WTC11 (cell line): ENCODE results near the gene CSHL1. TPM values are rescaled to one million over a fixed set of nuclear protein-coding genes. Genes with fewer than 3 reads are reported as not detected.

Experiments
- ATAC-seq: fragments of 200-7000 bp; cut with Tn5 transposase; 2 replicates; pipeline ENCODE4 v1.10.0; 2021; ENCODE audit warnings: mild to moderate bottlenecking, moderate library complexity
- CTCF ChIA-PET: fragments of 300-600 bp; sonication (Branson Sonifier 250); formaldehyde crosslinking; loops from one replicate; lab custom pipeline; 2021; ENCODE audit warnings: antibody characterized with exemption; lab: Charles Lee
- POLR2A ChIA-PET: fragments of 350-600 bp; sonication (Branson Sonifier 250); formaldehyde crosslinking; loops from one replicate; lab custom pipeline; 2021; ENCODE audit warnings: antibody characterized with exemption; lab: Charles Lee
- DNase-seq: peaks from one replicate; pipeline ENCODE4 v3.0.0; 2021; ENCODE audit warnings: low spot score
- H3K27ac Mint-ChIP-seq: 2 replicates; pipeline ENCODE4 v1.8.0; 2021; ENCODE audit warnings: mixed read lengths
- H3K27me3 Mint-ChIP-seq: 2 replicates; pipeline ENCODE4 v1.8.0; 2021; ENCODE audit warnings: low read depth, mild to moderate bottlenecking, moderate library complexity, mixed read lengths
- H3K36me3 Mint-ChIP-seq: 2 replicates; pipeline ENCODE4 v1.8.0; 2021; ENCODE audit warnings: mixed read lengths
- H3K4me1 Mint-ChIP-seq: 2 replicates; pipeline ENCODE4 v1.8.0; 2022; ENCODE audit warnings: mixed read lengths
- H3K4me3 Mint-ChIP-seq: 2 replicates; pipeline ENCODE4 v1.8.0; 2021; ENCODE audit warnings: mild to moderate bottlenecking, moderate library complexity, mixed read lengths
- H3K9me3 Mint-ChIP-seq: 2 replicates; pipeline ENCODE4 v1.8.0; 2021; ENCODE audit warnings: mixed read lengths
- CREB1 ChIP-seq: sonication (generic); formaldehyde crosslinking; IDR thresholded peaks from 2 replicates; pipeline ENCODE4 v1.8.0; 2023; ENCODE audit warnings: mild to moderate bottlenecking, missing genetic modification reagents
- EMX1 ChIP-seq: fragments of 250-450 bp; sonication (Bioruptor Pico); IDR thresholded peaks from 2 replicates; pipeline ENCODE4 v1.8.0; 2021; ENCODE audit warnings: mild to moderate bottlenecking
- GRHL2 ChIP-seq: fragments of 250-450 bp; sonication (Bioruptor Pico); IDR thresholded peaks from 2 replicates; pipeline ENCODE4 v1.8.0; 2022; ENCODE audit warnings: mild to moderate bottlenecking, moderate library complexity; ENCODE audit not compliant: insufficient replicate concordance, severe bottlenecking
- IRF2 ChIP-seq: sonication (generic); formaldehyde crosslinking; IDR thresholded peaks from 2 replicates; pipeline ENCODE4 v1.8.0; 2022; ENCODE audit warnings: low read depth, missing genetic modification reagents, borderline replicate concordance
- JAZF1 ChIP-seq: fragments of 250-450 bp; sonication (Bioruptor Pico); IDR thresholded peaks from 2 replicates; pipeline ENCODE4 v1.9.0; 2021; ENCODE audit warnings: moderate library complexity, mild to moderate bottlenecking, inconsistent platforms
- NFATC4 ChIP-seq: fragments of 250-450 bp; sonication (Bioruptor Pico); IDR thresholded peaks from 2 replicates; pipeline ENCODE4 v1.9.0; 2021; ENCODE audit warnings: mild to moderate bottlenecking
- NFYB ChIP-seq: sonication (generic); formaldehyde crosslinking; conservative IDR thresholded peaks from 2 replicates; pipeline ENCODE4 v1.8.0; 2022; ENCODE audit warnings: low read depth, missing genetic modification reagents
- OVOL2 ChIP-seq: fragments of 250-450 bp; sonication (Bioruptor Pico); IDR thresholded peaks from 2 replicates; pipeline ENCODE4 v1.9.0; 2021; ENCODE audit warnings: mild to moderate bottlenecking, borderline replicate concordance
- SMAD3 ChIP-seq: sonication (generic); formaldehyde crosslinking; IDR thresholded peaks from 2 replicates; pipeline ENCODE4 v1.8.0; 2022; ENCODE audit warnings: missing genetic modification reagents, mild to moderate bottlenecking, borderline replicate concordance
- SMAD4 ChIP-seq: sonication (generic); formaldehyde crosslinking; IDR thresholded peaks from 2 replicates; pipeline ENCODE4 v1.8.0; 2022; ENCODE audit warnings: mild to moderate bottlenecking, missing genetic modification reagents
- TCF7 ChIP-seq: sonication (generic); formaldehyde crosslinking; IDR thresholded peaks from 2 replicates; pipeline ENCODE4 v1.8.0; 2022; ENCODE audit warnings: mild to moderate bottlenecking, low read depth, missing genetic modification reagents, moderate library complexity
- ZBTB21 ChIP-seq: sonication (generic); formaldehyde crosslinking; IDR thresholded peaks from 2 replicates; pipeline ENCODE4 v1.8.1; 2023; ENCODE audit warnings: mild to moderate bottlenecking, missing genetic modification reagents, borderline replicate concordance
- ZNF219 ChIP-seq: sonication (generic); formaldehyde crosslinking; IDR thresholded peaks from 2 replicates; pipeline ENCODE4 v1.8.0; 2023; ENCODE audit warnings: missing genetic modification reagents, mild to moderate bottlenecking, borderline replicate concordance
- ZNF416 ChIP-seq: fragments of 250-450 bp; sonication (Bioruptor Pico); IDR thresholded peaks from 2 replicates; pipeline ENCODE4 v1.9.0; 2021; ENCODE audit warnings: mild to moderate bottlenecking, inconsistent platforms
- ZNF423 ChIP-seq: fragments of 250-450 bp; sonication (Bioruptor Pico); IDR thresholded peaks from 2 replicates; pipeline ENCODE4 v2.1.2; 2022; ENCODE audit warnings: mild to moderate bottlenecking, moderate library complexity
- total RNA-seq: library from RNA; stranded (reverse); gene quantifications from 3 replicates; pipeline ENCODE4 v1.2.3, GENCODE V29; 2021
- TF ChIP-seq, protein P1 (sequence below): sonication (generic); formaldehyde crosslinking; IDR thresholded peaks from 2 replicates; pipeline ENCODE4 v1.8.1; 2023; ENCODE audit warnings: mild to moderate bottlenecking, moderate library complexity, missing genetic modification reagents
- TF ChIP-seq, protein P2 (sequence below): sonication (generic); formaldehyde crosslinking; IDR thresholded peaks from 2 replicates; pipeline ENCODE4 v1.8.1; 2023; ENCODE audit warnings: mild to moderate bottlenecking, missing genetic modification reagents
- TF ChIP-seq, protein P3 (sequence below): sonication (generic); formaldehyde crosslinking; IDR thresholded peaks from 2 replicates; pipeline ENCODE4 v1.8.1; 2023; ENCODE audit warnings: mild to moderate bottlenecking, missing genetic modification reagents, moderate library complexity
- TF ChIP-seq, protein P4 (sequence below): sonication (generic); formaldehyde crosslinking; IDR thresholded peaks from 2 replicates; pipeline ENCODE4 v1.8.0; 2022; ENCODE audit warnings: mild to moderate bottlenecking, missing genetic modification reagents
- TF ChIP-seq, protein P5 (sequence below): sonication (generic); formaldehyde crosslinking; IDR thresholded peaks from 2 replicates; pipeline ENCODE4 v1.8.0; 2023; ENCODE audit warnings: mild to moderate bottlenecking, missing genetic modification reagents
- TF ChIP-seq, protein P6 (sequence below): sonication (generic); formaldehyde crosslinking; IDR thresholded peaks from 2 replicates; pipeline ENCODE4 v1.8.0; 2023; ENCODE audit warnings: missing genetic modification reagents, mild to moderate bottlenecking, borderline replicate concordance

The CSHL1 gene
- total RNA-seq, 1 experiment from 2014 or later: not detected

DNA sequence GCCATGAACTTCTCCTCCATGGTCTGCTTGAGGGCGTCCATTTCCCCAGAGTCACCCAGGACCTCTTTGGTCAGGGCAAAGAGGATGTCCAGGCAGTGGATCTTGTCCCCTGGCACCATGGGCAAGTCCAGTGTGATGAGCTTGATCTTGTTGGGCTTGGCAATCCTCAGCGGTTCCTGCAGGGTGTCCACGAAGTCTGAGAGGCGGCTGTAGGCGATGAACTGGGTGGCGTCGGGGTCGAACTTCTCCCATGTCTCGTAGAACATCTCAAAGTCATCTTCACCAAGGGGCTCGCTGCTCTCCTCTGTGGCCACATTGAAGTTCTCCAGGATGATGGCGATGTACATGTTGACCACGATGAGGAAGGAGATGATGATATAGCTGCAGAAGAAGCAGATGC is 30.1 kb upstream of the CSHL1 start (continued):
- TF ChIP-seq, protein P1, sequence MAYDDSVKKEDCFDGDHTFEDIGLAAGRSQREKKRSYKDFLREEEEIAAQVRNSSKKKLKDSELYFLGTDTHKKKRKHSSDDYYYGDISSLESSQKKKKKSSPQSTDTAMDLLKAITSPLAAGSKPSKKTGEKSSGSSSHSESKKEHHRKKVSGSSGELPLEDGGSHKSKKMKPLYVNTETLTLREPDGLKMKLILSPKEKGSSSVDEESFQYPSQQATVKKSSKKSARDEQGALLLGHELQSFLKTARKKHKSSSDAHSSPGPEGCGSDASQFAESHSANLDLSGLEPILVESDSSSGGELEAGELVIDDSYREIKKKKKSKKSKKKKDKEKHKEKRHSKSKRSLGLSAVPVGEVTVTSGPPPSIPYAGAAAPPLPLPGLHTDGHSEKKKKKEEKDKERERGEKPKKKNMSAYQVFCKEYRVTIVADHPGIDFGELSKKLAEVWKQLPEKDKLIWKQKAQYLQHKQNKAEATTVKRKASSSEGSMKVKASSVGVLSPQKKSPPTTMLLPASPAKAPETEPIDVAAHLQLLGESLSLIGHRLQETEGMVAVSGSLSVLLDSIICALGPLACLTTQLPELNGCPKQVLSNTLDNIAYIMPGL: no peak
- TF ChIP-seq, all 79 proteins: peak for 0

DNA sequence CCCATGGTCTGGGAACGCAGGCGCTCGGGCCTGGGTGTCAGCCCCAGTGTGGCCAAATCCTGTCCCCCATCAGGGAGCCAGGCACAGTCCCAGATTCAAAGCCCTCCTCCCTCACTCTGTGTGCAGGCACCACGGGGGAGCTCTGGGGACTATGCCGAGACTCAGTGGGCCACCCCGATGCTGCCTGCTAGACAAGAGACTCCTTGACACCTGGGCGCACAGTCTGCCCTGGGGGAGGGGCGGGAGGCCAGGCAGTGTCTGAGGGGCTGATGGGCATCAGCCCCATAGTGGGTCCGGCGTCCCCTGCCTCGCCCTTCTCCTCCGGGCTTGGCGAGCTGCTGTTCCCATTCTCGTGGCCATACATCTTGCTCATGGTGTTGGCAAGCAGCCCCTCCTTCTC is 29.5 kb upstream of the CSHL1 start:
- DNase-seq: no peak
- H3K4me3 Mint-ChIP-seq: no peak overlapping the region
- peaks cover 7% of the 10 kb centered on the region for H3K4me1 Mint-ChIP-seq
- H3K27me3 Mint-ChIP-seq: no peaks in the 10 kb centered on the region; the same call in 1 of the 2 replicates
- CTCF ChIA-PET: interaction anchor here (0.8 to 4.8 kb wide), 9 partner anchors 10 to 88 kb away, joined by 3 to 38 read pairs (median 4); partner anchors contain the start of genes CSHL1 and GH1
- H3K27ac Mint-ChIP-seq: no peak overlapping the region
- TF ChIP-seq SMAD4 (CRISPR knock-in tag) (no peak), GRHL2 (CRISPR knock-in tag) (no peak), CREB1 (no peak), JAZF1 (CRISPR knock-in tag) (no peak), ZNF416 (CRISPR knock-in tag) (no peak), OVOL2 (CRISPR knock-in tag) (no peak), TCF7 (no peak)
- TF ChIP-seq, protein P2, sequence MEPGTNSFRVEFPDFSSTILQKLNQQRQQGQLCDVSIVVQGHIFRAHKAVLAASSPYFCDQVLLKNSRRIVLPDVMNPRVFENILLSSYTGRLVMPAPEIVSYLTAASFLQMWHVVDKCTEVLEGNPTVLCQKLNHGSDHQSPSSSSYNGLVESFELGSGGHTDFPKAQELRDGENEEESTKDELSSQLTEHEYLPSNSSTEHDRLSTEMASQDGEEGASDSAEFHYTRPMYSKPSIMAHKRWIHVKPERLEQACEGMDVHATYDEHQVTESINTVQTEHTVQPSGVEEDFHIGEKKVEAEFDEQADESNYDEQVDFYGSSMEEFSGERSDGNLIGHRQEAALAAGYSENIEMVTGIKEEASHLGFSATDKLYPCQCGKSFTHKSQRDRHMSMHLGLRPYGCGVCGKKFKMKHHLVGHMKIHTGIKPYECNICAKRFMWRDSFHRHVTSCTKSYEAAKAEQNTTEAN (CRISPR knock-in tag): no peak
- TF ChIP-seq, all 79 proteins: peak for 0
- Mint-ChIP-seq H3K36me3 (no peaks in the 10 kb centered on the region; the same call in 1 of the 2 replicates), H3K9me3 (no peaks in the 10 kb centered on the region)
- POLR2A ChIA-PET: interaction anchor here (1.0 kb wide), 1 partner anchor 21 kb away, joined by 3 read pairs; no protein-coding TSS in a partner anchor
- ATAC-seq: no peak

DNA sequence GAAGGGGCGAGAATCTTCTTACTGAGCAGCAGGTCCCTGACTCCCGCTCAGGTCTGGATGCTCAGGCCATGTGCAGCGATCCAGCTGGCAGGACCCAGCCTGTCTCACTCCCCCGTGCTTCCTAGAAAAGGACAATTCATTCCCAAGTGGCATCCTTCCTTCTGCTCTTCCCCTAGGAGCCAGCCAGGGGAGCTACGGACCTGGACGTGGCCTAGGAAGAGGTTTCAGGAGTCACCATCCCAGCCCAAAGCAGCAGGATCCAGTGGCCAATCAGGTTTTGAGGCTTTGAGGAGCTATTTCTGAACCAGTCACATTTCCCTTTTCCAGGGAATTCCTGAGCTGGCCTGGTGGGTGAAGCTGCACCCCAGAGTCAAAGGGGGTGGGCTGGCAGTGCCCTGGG is 28.8 kb upstream of the CSHL1 start:
- Mint-ChIP-seq H3K4me3 (no peak overlapping the region), H3K27me3 (no peaks in the 10 kb centered on the region; the same call in 1 of the 2 replicates), H3K36me3 (no peaks in the 10 kb centered on the region; the same call in 1 of the 2 replicates), H3K4me1 (peaks cover 5% of the 10 kb centered on the region), H3K27ac (no peak overlapping the region), H3K9me3 (no peaks in the 10 kb centered on the region)
- ATAC-seq: peak; percentile 54
- CTCF ChIA-PET: interaction anchor here (0.6 to 4.8 kb wide), 12 partner anchors 11 to 194 kb away, joined by 3 to 38 read pairs (median 4); partner anchors contain the start of genes CSHL1 and GH1
- POLR2A ChIA-PET: interaction anchor here (1.0 kb wide), 1 partner anchor 22 kb away, joined by 3 read pairs; no protein-coding TSS in a partner anchor
- no peak for DNase-seq
- TF ChIP-seq, protein P3, sequence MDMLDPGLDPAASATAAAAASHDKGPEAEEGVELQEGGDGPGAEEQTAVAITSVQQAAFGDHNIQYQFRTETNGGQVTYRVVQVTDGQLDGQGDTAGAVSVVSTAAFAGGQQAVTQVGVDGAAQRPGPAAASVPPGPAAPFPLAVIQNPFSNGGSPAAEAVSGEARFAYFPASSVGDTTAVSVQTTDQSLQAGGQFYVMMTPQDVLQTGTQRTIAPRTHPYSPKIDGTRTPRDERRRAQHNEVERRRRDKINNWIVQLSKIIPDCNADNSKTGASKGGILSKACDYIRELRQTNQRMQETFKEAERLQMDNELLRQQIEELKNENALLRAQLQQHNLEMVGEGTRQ (CRISPR knock-in tag): no peak
- TF ChIP-seq, protein P4, sequence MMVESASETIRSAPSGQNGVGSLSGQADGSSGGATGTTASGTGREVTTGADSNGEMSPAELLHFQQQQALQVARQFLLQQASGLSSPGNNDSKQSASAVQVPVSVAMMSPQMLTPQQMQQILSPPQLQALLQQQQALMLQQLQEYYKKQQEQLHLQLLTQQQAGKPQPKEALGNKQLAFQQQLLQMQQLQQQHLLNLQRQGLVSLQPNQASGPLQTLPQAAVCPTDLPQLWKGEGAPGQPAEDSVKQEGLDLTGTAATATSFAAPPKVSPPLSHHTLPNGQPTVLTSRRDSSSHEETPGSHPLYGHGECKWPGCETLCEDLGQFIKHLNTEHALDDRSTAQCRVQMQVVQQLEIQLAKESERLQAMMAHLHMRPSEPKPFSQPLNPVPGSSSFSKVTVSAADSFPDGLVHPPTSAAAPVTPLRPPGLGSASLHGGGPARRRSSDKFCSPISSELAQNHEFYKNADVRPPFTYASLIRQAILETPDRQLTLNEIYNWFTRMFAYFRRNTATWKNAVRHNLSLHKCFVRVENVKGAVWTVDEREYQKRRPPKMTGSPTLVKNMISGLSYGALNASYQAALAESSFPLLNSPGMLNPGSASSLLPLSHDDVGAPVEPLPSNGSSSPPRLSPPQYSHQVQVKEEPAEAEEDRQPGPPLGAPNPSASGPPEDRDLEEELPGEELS (CRISPR knock-in tag): no peak
- TF ChIP-seq EMX1 (CRISPR knock-in tag): no peak
- TF ChIP-seq, protein P5, sequence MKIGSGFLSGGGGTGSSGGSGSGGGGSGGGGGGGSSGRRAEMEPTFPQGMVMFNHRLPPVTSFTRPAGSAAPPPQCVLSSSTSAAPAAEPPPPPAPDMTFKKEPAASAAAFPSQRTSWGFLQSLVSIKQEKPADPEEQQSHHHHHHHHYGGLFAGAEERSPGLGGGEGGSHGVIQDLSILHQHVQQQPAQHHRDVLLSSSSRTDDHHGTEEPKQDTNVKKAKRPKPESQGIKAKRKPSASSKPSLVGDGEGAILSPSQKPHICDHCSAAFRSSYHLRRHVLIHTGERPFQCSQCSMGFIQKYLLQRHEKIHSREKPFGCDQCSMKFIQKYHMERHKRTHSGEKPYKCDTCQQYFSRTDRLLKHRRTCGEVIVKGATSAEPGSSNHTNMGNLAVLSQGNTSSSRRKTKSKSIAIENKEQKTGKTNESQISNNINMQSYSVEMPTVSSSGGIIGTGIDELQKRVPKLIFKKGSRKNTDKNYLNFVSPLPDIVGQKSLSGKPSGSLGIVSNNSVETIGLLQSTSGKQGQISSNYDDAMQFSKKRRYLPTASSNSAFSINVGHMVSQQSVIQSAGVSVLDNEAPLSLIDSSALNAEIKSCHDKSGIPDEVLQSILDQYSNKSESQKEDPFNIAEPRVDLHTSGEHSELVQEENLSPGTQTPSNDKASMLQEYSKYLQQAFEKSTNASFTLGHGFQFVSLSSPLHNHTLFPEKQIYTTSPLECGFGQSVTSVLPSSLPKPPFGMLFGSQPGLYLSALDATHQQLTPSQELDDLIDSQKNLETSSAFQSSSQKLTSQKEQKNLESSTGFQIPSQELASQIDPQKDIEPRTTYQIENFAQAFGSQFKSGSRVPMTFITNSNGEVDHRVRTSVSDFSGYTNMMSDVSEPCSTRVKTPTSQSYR (CRISPR knock-in tag): no peak
- TF ChIP-seq IRF2: no peak
- TF ChIP-seq ZBTB21 (CRISPR knock-in tag): no peak
- no peak for TF ChIP-seq NFATC4 (CRISPR knock-in tag)
- TF ChIP-seq NFYB (CRISPR knock-in tag): no peak
- TF ChIP-seq ZNF423: no peak
- no peak for TF ChIP-seq ZNF219 (CRISPR knock-in tag)
- TF ChIP-seq SMAD3 (CRISPR knock-in tag): no peak
- TF ChIP-seq, protein P6, sequence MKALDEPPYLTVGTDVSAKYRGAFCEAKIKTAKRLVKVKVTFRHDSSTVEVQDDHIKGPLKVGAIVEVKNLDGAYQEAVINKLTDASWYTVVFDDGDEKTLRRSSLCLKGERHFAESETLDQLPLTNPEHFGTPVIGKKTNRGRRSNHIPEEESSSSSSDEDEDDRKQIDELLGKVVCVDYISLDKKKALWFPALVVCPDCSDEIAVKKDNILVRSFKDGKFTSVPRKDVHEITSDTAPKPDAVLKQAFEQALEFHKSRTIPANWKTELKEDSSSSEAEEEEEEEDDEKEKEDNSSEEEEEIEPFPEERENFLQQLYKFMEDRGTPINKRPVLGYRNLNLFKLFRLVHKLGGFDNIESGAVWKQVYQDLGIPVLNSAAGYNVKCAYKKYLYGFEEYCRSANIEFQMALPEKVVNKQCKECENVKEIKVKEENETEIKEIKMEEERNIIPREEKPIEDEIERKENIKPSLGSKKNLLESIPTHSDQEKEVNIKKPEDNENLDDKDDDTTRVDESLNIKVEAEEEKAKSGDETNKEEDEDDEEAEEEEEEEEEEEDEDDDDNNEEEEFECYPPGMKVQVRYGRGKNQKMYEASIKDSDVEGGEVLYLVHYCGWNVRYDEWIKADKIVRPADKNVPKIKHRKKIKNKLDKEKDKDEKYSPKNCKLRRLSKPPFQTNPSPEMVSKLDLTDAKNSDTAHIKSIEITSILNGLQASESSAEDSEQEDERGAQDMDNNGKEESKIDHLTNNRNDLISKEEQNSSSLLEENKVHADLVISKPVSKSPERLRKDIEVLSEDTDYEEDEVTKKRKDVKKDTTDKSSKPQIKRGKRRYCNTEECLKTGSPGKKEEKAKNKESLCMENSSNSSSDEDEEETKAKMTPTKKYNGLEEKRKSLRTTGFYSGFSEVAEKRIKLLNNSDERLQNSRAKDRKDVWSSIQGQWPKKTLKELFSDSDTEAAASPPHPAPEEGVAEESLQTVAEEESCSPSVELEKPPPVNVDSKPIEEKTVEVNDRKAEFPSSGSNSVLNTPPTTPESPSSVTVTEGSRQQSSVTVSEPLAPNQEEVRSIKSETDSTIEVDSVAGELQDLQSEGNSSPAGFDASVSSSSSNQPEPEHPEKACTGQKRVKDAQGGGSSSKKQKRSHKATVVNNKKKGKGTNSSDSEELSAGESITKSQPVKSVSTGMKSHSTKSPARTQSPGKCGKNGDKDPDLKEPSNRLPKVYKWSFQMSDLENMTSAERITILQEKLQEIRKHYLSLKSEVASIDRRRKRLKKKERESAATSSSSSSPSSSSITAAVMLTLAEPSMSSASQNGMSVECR (CRISPR knock-in tag): no peak
